Nephron progenitor cell (in vitro differentiated cells): ENCODE results near the gene PDCD4.

ENCODE experiments used
- DNase-seq: peaks from one replicate; pipeline ENCODE4 v3.0.0; 2021
- H3K27ac Mint-ChIP-seq: 2 replicates; pipeline ENCODE4 v1.8.0; 2021; ENCODE audit warnings: mild to moderate bottlenecking, moderate library complexity, mixed read lengths
- H3K27me3 Mint-ChIP-seq: 2 replicates; pipeline ENCODE4 v1.8.0; 2021; ENCODE audit warnings: mild to moderate bottlenecking, low read depth, mixed read lengths; ENCODE audit not compliant: poor library complexity
- H3K36me3 Mint-ChIP-seq: 2 replicates; pipeline ENCODE4 v1.8.0; 2021; ENCODE audit warnings: low read depth, mixed read lengths
- H3K4me1 Mint-ChIP-seq: 2 replicates; pipeline ENCODE4 v1.8.0; 2021; ENCODE audit warnings: mixed read lengths
- H3K4me3 Mint-ChIP-seq: 2 replicates; pipeline ENCODE4 v1.8.0; 2021; ENCODE audit warnings: mild to moderate bottlenecking, moderate library complexity, mixed read lengths
- H3K9me3 Mint-ChIP-seq: 2 replicates; pipeline ENCODE4 v1.8.0; 2021; ENCODE audit warnings: mild to moderate bottlenecking, moderate library complexity, mixed read lengths
- CTCF ChIP-seq: fragments of 200-600 bp; sonication (generic); IDR thresholded peaks from 2 replicates; pipeline ENCODE4 v1.5.0; 2021; ENCODE audit warnings: antibody characterized with exemption

Gene PDCD4

GRCh38 chr10:110860576-110861241 lies 11.0 kb upstream of the PDCD4 start:
- no peaks in the 10 kb centered on the region for H3K36me3 Mint-ChIP-seq
- DNase-seq, result no peak
- H3K27ac Mint-ChIP-seq, result no peak overlapping the region
- H3K9me3 Mint-ChIP-seq, result peaks cover 4% of the 10 kb centered on the region
- peaks cover 3% of the 10 kb centered on the region for H3K27me3 Mint-ChIP-seq
- H3K4me1 Mint-ChIP-seq, result peaks cover 35% of the 10 kb centered on the region
- no peak overlapping the region for H3K4me3 Mint-ChIP-seq
- TF ChIP-seq CTCF, result no peak

GRCh38 chr10:110861476-110861875 lies 10.3 kb upstream of the PDCD4 start:
- no peak overlapping the region for H3K4me3 Mint-ChIP-seq
- TF ChIP-seq CTCF, result no peak
- H3K36me3 Mint-ChIP-seq, result no peaks in the 10 kb centered on the region
- H3K4me1 Mint-ChIP-seq, result peaks cover 42% of the 10 kb centered on the region
- DNase-seq, result no peak
- no peak overlapping the region for H3K27ac Mint-ChIP-seq
- peaks cover 3% of the 10 kb centered on the region for H3K27me3 Mint-ChIP-seq
- H3K9me3 Mint-ChIP-seq, result no peaks in the 10 kb centered on the region

GRCh38 chr10:110861930-110862649 lies 9.6 kb upstream of the PDCD4 start:
- no peak for DNase-seq
- peaks cover 3% of the 10 kb centered on the region for H3K27me3 Mint-ChIP-seq
- H3K27ac Mint-ChIP-seq, result no peak overlapping the region
- TF ChIP-seq CTCF, result no peak
- no peak overlapping the region for H3K4me3 Mint-ChIP-seq
- H3K36me3 Mint-ChIP-seq, result no peaks in the 10 kb centered on the region
- peaks cover 48% of the 10 kb centered on the region for H3K4me1 Mint-ChIP-seq
- no peaks in the 10 kb centered on the region for H3K9me3 Mint-ChIP-seq

GRCh38 chr10:110862961-110863360 lies 8.8 kb upstream of the PDCD4 start:
- H3K27ac Mint-ChIP-seq, result no peak overlapping the region
- no peak for DNase-seq
- no peaks in the 10 kb centered on the region for H3K9me3 Mint-ChIP-seq
- no peak for TF ChIP-seq CTCF
- peaks cover 56% of the 10 kb centered on the region for H3K4me1 Mint-ChIP-seq
- H3K27me3 Mint-ChIP-seq, result peaks cover 3% of the 10 kb centered on the region
- no peak overlapping the region for H3K4me3 Mint-ChIP-seq
- H3K36me3 Mint-ChIP-seq, result no peaks in the 10 kb centered on the region

- TF ChIP-seq CTCF, result no peak
- no peaks in the 10 kb centered on the region for H3K9me3 Mint-ChIP-seq
- H3K27ac Mint-ChIP-seq, result no peak overlapping the region
- H3K4me3 Mint-ChIP-seq, result no peak overlapping the region
- DNase-seq, result no peak
- no peaks in the 10 kb centered on the region for H3K36me3 Mint-ChIP-seq
- H3K27me3 Mint-ChIP-seq, result peaks cover 3% of the 10 kb centered on the region
- peaks cover 57% of the 10 kb centered on the region for H3K4me1 Mint-ChIP-seq
Measured at GRCh38 chr10:110863361-110863760, 8.4 kb upstream of the PDCD4 start.

- no peak for DNase-seq
- Mint-ChIP-seq H3K9me3 (no peaks in the 10 kb centered on the region), H3K4me1 (peaks cover 57% of the 10 kb centered on the region), H3K36me3 (no peaks in the 10 kb centered on the region), H3K27ac (no peak overlapping the region), H3K4me3 (no peak overlapping the region), H3K27me3 (peaks cover 3% of the 10 kb centered on the region)
- TF ChIP-seq CTCF, result no peak
Measured at GRCh38 chr10:110863956-110864355, 7.8 kb upstream of the PDCD4 start.
